ENCODE measurements around the gene PNRC1. TPM values are rescaled to one million over a fixed set of nuclear protein-coding genes. Genes with fewer than 3 reads are reported as not detected.

PNRC1 gene
- total and polyA plus RNA-seq, 2 experiments from 2014 or later: 181 to 226 TPM

DNA sequence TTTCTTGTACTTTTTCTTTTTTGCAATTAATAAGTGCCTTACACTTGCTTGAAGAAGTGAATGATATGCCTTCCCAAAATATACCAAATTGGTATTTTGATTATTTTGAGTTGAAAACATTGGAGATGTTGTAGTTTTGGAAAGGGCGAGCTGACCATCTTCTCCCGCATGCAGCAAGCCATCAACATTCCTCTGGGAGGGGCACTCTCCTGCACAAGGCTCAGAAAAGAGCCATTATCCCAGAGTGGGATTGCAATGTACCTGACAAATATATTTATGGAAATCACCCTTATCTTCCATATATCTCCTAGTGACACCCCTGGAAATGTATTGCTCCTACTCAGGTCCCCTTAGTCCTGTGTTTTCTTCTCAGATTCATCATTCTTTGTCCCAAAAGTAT, 22.8 kb upstream of the PNRC1 start:
- H3K79me2 ChIP-seq: no peaks in the 10 kb centered on the region
- no peak for DNase-seq (ENCODE audit: low spot score)
- TF ChIP-seq EZH2phosphoT487 (IDR thresholded peaks at IDR 0.05; ENCODE audit: low read depth, severe bottlenecking, unreplicated experiment) (no peak), EZH2 (IDR thresholded peaks at IDR 0.05; ENCODE audit: borderline replicate concordance) (no peak)
- TF ChIP-seq, protein P1, sequence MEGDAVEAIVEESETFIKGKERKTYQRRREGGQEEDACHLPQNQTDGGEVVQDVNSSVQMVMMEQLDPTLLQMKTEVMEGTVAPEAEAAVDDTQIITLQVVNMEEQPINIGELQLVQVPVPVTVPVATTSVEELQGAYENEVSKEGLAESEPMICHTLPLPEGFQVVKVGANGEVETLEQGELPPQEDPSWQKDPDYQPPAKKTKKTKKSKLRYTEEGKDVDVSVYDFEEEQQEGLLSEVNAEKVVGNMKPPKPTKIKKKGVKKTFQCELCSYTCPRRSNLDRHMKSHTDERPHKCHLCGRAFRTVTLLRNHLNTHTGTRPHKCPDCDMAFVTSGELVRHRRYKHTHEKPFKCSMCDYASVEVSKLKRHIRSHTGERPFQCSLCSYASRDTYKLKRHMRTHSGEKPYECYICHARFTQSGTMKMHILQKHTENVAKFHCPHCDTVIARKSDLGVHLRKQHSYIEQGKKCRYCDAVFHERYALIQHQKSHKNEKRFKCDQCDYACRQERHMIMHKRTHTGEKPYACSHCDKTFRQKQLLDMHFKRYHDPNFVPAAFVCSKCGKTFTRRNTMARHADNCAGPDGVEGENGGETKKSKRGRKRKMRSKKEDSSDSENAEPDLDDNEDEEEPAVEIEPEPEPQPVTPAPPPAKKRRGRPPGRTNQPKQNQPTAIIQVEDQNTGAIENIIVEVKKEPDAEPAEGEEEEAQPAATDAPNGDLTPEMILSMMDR (IDR thresholded peaks at IDR 0.05; ENCODE audit: poor library complexity): no peak
- no peaks in the 10 kb centered on the region for H3K36me3 ChIP-seq (replicated peaks; ENCODE audit: insufficient read depth, low read depth)
- H3K9me2 ChIP-seq (replicated peaks; ENCODE audit: insufficient read depth): no peaks in the 10 kb centered on the region
- H3K4me1 ChIP-seq (ENCODE audit: insufficient read depth): no peaks in the 10 kb centered on the region
- no peak overlapping the region for H3K27ac ChIP-seq
- no peaks in the 10 kb centered on the region for H3K27me3 ChIP-seq
- no peak overlapping the region for H2AFZ ChIP-seq
- whole genome bisulfite sequencing (ENCODE audit: low lambda C conversion rate, missing lambda C conversion rate): 54% methylated on average over 2 of the region's 2 CpGs
- no peaks in the 10 kb centered on the region for H4K20me1 ChIP-seq (ENCODE audit: insufficient read depth, poor library complexity, severe bottlenecking)
- no peak overlapping the region for H3K4me2 ChIP-seq
- H3K9me3 ChIP-seq (ENCODE audit: low read depth): no peaks in the 10 kb centered on the region
- H3K4me3 ChIP-seq: no peak overlapping the region

DNA sequence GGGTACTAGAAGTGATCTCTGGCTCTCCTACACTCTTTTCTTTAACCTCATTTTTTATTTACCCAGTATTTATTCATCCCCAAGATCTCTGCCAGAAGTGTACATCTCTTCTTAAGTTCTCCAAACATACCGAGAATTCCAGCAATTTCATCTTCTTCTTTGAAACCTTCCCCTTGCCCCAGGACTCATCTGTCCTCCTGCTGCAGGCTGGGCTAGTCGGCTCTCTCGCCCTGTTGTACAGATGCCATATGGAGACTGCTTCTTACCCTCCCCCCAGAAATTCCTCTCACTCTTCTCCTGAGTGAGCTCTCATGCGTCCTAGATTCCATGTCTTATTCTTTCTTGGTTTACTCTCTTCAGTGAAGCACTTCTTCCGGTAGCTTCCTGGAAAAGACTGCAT, 21.9 kb upstream of the PNRC1 start:
- Histone ChIP-seq H3K4me1 (ENCODE audit: insufficient read depth) (no peaks in the 10 kb centered on the region), H3K27me3 (no peaks in the 10 kb centered on the region), H3K9me2 (replicated peaks; ENCODE audit: insufficient read depth) (no peaks in the 10 kb centered on the region), H3K27ac (no peak overlapping the region), H3K36me3 (replicated peaks; ENCODE audit: insufficient read depth, low read depth) (no peaks in the 10 kb centered on the region), H2AFZ (peak overlapping the region; percentile 45), H4K20me1 (ENCODE audit: insufficient read depth, poor library complexity, severe bottlenecking) (no peaks in the 10 kb centered on the region), H3K9me3 (ENCODE audit: low read depth) (no peaks in the 10 kb centered on the region), H3K79me2 (no peaks in the 10 kb centered on the region), H3K4me3 (no peak overlapping the region), H3K4me2 (no peak overlapping the region)
- TF ChIP-seq, protein P1 (IDR thresholded peaks at IDR 0.05; ENCODE audit: poor library complexity): no peak
- TF ChIP-seq EZH2 (IDR thresholded peaks at IDR 0.05; ENCODE audit: borderline replicate concordance) (no peak), EZH2phosphoT487 (IDR thresholded peaks at IDR 0.05; ENCODE audit: low read depth, severe bottlenecking, unreplicated experiment) (no peak)
- DNase-seq (ENCODE audit: low spot score): no peak
- WGBS (ENCODE audit: low lambda C conversion rate, missing lambda C conversion rate): 54% methylated on average over 5 of the region's 5 CpGs

DNA sequence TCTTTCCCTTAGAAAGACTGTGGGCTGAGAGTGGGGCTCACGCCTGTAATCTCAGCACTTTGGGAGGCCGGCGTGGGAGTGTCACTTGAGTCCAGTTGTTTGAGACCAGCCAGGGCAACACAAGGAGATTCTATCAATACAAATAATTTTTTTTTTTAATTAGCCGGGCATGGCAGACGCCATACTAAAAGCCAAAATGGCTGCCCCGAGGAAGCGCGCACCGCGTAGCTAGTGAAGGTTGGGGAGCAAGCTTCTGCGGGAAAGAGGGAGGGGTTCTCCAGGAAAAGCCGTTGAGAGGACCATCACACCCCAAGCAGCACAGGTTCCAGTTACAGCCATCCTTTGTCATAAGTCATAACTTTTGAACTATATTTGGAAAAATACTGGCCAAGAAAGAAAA, 21.3 kb upstream of the PNRC1 start:
- no peaks in the 10 kb centered on the region for H3K36me3 ChIP-seq (replicated peaks; ENCODE audit: insufficient read depth, low read depth)

More for the DNA sequence above, 21.3 kb upstream of the PNRC1 start:
- no peak for DNase-seq (ENCODE audit: low spot score)
- no peak overlapping the region for H3K4me3 ChIP-seq
- H3K4me1 ChIP-seq (ENCODE audit: insufficient read depth): no peaks in the 10 kb centered on the region
- no peaks in the 10 kb centered on the region for H3K27me3 ChIP-seq
- no peaks in the 10 kb centered on the region for H3K9me3 ChIP-seq (ENCODE audit: low read depth)
- H2AFZ ChIP-seq: no peak overlapping the region
- TF ChIP-seq, protein P1 (IDR thresholded peaks at IDR 0.05; ENCODE audit: poor library complexity): no peak
- TF ChIP-seq EZH2 (IDR thresholded peaks at IDR 0.05; ENCODE audit: borderline replicate concordance): no peak
- TF ChIP-seq EZH2phosphoT487 (IDR thresholded peaks at IDR 0.05; ENCODE audit: low read depth, severe bottlenecking, unreplicated experiment): no peak
- no peaks in the 10 kb centered on the region for H3K9me2 ChIP-seq (replicated peaks; ENCODE audit: insufficient read depth)
- no peak overlapping the region for H3K4me2 ChIP-seq
- H3K79me2 ChIP-seq: no peaks in the 10 kb centered on the region
- H4K20me1 ChIP-seq (ENCODE audit: insufficient read depth, poor library complexity, severe bottlenecking): no peaks in the 10 kb centered on the region
- no peak overlapping the region for H3K27ac ChIP-seq
- WGBS (ENCODE audit: low lambda C conversion rate, missing lambda C conversion rate): 95% methylated on average over 12 of the region's 12 CpGs
